K562 (cell line): ENCODE data around the gene SLC33A1. TPM values are rescaled to one million over a fixed set of nuclear protein-coding genes. Genes with fewer than 3 reads are reported as not detected.

Source experiments
- BCL6 ChIP-seq: fragments of 250-450 bp; sonication (Bioruptor Pico); IDR thresholded peaks from 2 replicates; pipeline ENCODE4 v1.4.0; 2020
- CHD4 ChIP-seq: fragments of 200-600 bp; sonication (generic); IDR thresholded peaks from 3 replicates; pipeline ENCODE4 v1.6.1; 2012; ENCODE audit warnings: low read depth, mild to moderate bottlenecking, mixed read lengths, low read length, inconsistent platforms; ENCODE audit not compliant: insufficient read depth, insufficient replicate concordance, poor library complexity, severe bottlenecking
- ELK1 ChIP-seq: sonication (generic); formaldehyde crosslinking; IDR thresholded peaks from 2 replicates; pipeline ENCODE4 v1.8.1; 2022; ENCODE audit warnings: missing genetic modification reagents
- MCM2 ChIP-seq: fragments of 450-650 bp; IDR thresholded peaks from 2 replicates; pipeline ENCODE4 v1.6.1; 2017; ENCODE audit warnings: low read depth, mild to moderate bottlenecking
- MNT ChIP-seq, 2 experiments: fragments of 450-650 bp; conservative IDR thresholded peaks; 2 replicates each; pipeline ENCODE4 v1.6.1; 2017; ENCODE audit warnings: mild to moderate bottlenecking in 2 of 2, moderate library complexity in 2 of 2
- MTA3 ChIP-seq: fragments of 450-650 bp; formaldehyde crosslinking; IDR thresholded peaks from 2 replicates; pipeline ENCODE4 v1.6.1; 2017; ENCODE audit warnings: mild to moderate bottlenecking, borderline replicate concordance
- NFIX ChIP-seq: fragments of 250-450 bp; sonication (Bioruptor Pico); IDR thresholded peaks from 2 replicates; pipeline ENCODE4 v1.4.0; 2020; ENCODE audit warnings: low read depth, mild to moderate bottlenecking, moderate library complexity
- SAFB ChIP-seq: fragments of 200-400 bp; formaldehyde crosslinking; IDR thresholded peaks from 2 replicates; pipeline ENCODE4 v1.6.1; 2017; ENCODE audit warnings: low read depth, low read length, borderline replicate concordance
- SIRT6 ChIP-seq: IDR thresholded peaks from one replicate; pipeline ENCODE4 v1.6.1; 2012; ENCODE audit warnings: low read depth, mild to moderate bottlenecking, control low read depth, inconsistent platforms, low read length, moderate library complexity
- TFAM ChIP-seq: fragments of 250-450 bp; sonication (Bioruptor Pico); conservative IDR thresholded peaks from 2 replicates; pipeline ENCODE4 v1.5.0; 2021; ENCODE audit warnings: mild to moderate bottlenecking, moderate library complexity
- ZNF175 ChIP-seq: fragments of 200-800 bp; sonication (Bioruptor generic); IDR thresholded peaks from 2 replicates; pipeline ENCODE4 v1.6.1; 2016; ENCODE audit warnings: low read depth, mild to moderate bottlenecking, missing genetic modification characterization, missing compliant biosample characterization
- ZNF354B ChIP-seq: fragments of 250-450 bp; sonication (Bioruptor Pico); IDR thresholded peaks from 2 replicates; pipeline ENCODE4 v1.4.0; 2020
- ZNF75A ChIP-seq: fragments of 450-650 bp; formaldehyde crosslinking; IDR thresholded peaks from 2 replicates; pipeline ENCODE4 v1.4.0; 2020; ENCODE audit warnings: mild to moderate bottlenecking
- ZSCAN29 ChIP-seq: fragments of 450-650 bp; IDR thresholded peaks from 2 replicates; pipeline ENCODE4 v1.6.1; 2017
- polyA plus RNA-seq, 8 experiments: library from polyadenylated mRNA; depleted of rRNA in 4 of 8; stranded (reverse) in 5 of 8; unstranded in 3 of 8; fragments of >200 nt; fragmentation: Nextera tagmentation in 2 of 8; fragmentation: Illumina TruSeq in 1 of 8; extraction: Ambion mirVana in 2 of 8; extraction: Trizol in 1 of 8; gene quantifications; 2 replicates each; pipeline versions ENCODE4 v1.2.1 to v1.2.3, GENCODE V29; 2011 to 2014; ENCODE audit warnings: inconsistent platforms in 1 of 8, missing spikeins in 1 of 8
- total RNA-seq, 7 experiments: library from RNA; depleted of rRNA in 6 of 7; stranded (reverse); fragments of >200 nt in 6 of 7; fragmentation: Illumina TruSeq in 2 of 7; extraction: Trizol in 2 of 7; gene quantifications; 2 replicates each; pipeline versions ENCODE4 v1.2.1 to v1.2.3, GENCODE V29; 2011 to 2021; ENCODE audit warnings: low replicate concordance in 1 of 7
- TF ChIP-seq, protein P1 (sequence below), 2 experiments: fragments of 200-800 bp in 1 of 2; sonication (Bioruptor generic) in 1 of 2; sonication (generic) in 1 of 2; formaldehyde crosslinking in 1 of 2; IDR thresholded peaks in 1 of 2; conservative IDR thresholded peaks in 1 of 2; 2 replicates each; pipeline versions ENCODE4 v1.5.0 to v1.6.1; 2016 to 2020; ENCODE audit warnings: missing compliant biosample characterization in 1 of 2, missing genetic modification characterization in 1 of 2, missing genetic modification reagents in 1 of 2
- TF ChIP-seq, protein P2 (sequence below): sonication (generic); formaldehyde crosslinking; IDR thresholded peaks from 2 replicates; pipeline ENCODE4 v1.8.1; 2023; ENCODE audit warnings: mild to moderate bottlenecking, missing genetic modification reagents, moderate library complexity
- TF ChIP-seq, protein P3 (sequence below): fragments of 250-450 bp; sonication (Bioruptor Pico); IDR thresholded peaks from 2 replicates; pipeline ENCODE4 v1.9.0; 2021; ENCODE audit warnings: mild to moderate bottlenecking, inconsistent platforms

The SLC33A1 gene
- total and polyA plus RNA-seq, 9 of the 15 experiments (the other 6 are each of a cell fraction or from before 2014, with no cell fraction given) = 6.2 to 26.8 (median 19.6) TPM

- TF ChIP-seq SAFB (peak; percentile 80; the same call in 1 of the 2 replicates), ELK1 (CRISPR knock-in tag) (no peak), MNT (conservative IDR thresholded peaks at IDR 0.05) (peak; percentile 37 to 75; a peak in 2 of 4 replicates), CHD4 (no peak), ZNF75A (CRISPR knock-in tag) (no peak), MTA3 (peak; percentile 84), TFAM (CRISPR knock-in tag) (no peak), ZNF354B (CRISPR knock-in tag) (no peak), MCM2 (no peak), ZNF175 (CRISPR knock-in tag) (no peak; the same call in 1 of the 2 replicates), NFIX (no peak), BCL6 (CRISPR knock-in tag) (no peak), SIRT6 (no peak), ZSCAN29 (no peak)
- TF ChIP-seq, protein P1, sequence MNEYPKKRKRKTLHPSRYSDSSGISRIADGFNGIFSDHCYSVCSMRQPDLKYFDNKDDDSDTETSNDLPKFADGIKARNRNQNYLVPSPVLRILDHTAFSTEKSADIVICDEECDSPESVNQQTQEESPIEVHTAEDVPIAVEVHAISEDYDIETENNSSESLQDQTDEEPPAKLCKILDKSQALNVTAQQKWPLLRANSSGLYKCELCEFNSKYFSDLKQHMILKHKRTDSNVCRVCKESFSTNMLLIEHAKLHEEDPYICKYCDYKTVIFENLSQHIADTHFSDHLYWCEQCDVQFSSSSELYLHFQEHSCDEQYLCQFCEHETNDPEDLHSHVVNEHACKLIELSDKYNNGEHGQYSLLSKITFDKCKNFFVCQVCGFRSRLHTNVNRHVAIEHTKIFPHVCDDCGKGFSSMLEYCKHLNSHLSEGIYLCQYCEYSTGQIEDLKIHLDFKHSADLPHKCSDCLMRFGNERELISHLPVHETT (CRISPR knock-in tag; conservative IDR thresholded peaks at IDR 0.05 in 1 of 2, IDR thresholded peaks at IDR 0.05 in 1 of 2) = peak in 1 of 2 experiments; percentile 84; a peak in 2 of 4 replicates
- TF ChIP-seq, protein P2, sequence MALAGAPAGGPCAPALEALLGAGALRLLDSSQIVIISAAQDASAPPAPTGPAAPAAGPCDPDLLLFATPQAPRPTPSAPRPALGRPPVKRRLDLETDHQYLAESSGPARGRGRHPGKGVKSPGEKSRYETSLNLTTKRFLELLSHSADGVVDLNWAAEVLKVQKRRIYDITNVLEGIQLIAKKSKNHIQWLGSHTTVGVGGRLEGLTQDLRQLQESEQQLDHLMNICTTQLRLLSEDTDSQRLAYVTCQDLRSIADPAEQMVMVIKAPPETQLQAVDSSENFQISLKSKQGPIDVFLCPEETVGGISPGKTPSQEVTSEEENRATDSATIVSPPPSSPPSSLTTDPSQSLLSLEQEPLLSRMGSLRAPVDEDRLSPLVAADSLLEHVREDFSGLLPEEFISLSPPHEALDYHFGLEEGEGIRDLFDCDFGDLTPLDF (CRISPR knock-in tag) = peak; percentile 77
- TF ChIP-seq, protein P3, sequence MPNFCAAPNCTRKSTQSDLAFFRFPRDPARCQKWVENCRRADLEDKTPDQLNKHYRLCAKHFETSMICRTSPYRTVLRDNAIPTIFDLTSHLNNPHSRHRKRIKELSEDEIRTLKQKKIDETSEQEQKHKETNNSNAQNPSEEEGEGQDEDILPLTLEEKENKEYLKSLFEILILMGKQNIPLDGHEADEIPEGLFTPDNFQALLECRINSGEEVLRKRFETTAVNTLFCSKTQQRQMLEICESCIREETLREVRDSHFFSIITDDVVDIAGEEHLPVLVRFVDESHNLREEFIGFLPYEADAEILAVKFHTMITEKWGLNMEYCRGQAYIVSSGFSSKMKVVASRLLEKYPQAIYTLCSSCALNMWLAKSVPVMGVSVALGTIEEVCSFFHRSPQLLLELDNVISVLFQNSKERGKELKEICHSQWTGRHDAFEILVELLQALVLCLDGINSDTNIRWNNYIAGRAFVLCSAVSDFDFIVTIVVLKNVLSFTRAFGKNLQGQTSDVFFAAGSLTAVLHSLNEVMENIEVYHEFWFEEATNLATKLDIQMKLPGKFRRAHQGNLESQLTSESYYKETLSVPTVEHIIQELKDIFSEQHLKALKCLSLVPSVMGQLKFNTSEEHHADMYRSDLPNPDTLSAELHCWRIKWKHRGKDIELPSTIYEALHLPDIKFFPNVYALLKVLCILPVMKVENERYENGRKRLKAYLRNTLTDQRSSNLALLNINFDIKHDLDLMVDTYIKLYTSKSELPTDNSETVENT (CRISPR knock-in tag) = no peak; the same call in 1 of the 2 replicates
Observed at GRCh38 chr3:155805802-155806618, 48.2 kb downstream of the SLC33A1 start, which contains the start of gene C3orf33 (continued).
